GM18858 (cell line): Measurements from ENCODE around the gene MCU.
"Not testable (repeated sequence)": the region's sequence is repeated elsewhere in the genome, so short reads cannot be mapped to it uniquely, and the experiment has no call there.

Experiments used
- ATAC-seq: cut with Tn5 transposase; IDR thresholded peaks from one replicate; pipeline ENCODE4 v1.9.1; 2021; ENCODE audit not compliant: unreplicated experiment

The MCU gene

GRCh38 chr10:72729528-72729927, 37.6 kb downstream of the MCU start:
- peak; percentile 71 for ATAC-seq

- no peak for ATAC-seq
Observed at GRCh38 chr10:72730479-72730878, 38.5 kb downstream of the MCU start.

DNA sequence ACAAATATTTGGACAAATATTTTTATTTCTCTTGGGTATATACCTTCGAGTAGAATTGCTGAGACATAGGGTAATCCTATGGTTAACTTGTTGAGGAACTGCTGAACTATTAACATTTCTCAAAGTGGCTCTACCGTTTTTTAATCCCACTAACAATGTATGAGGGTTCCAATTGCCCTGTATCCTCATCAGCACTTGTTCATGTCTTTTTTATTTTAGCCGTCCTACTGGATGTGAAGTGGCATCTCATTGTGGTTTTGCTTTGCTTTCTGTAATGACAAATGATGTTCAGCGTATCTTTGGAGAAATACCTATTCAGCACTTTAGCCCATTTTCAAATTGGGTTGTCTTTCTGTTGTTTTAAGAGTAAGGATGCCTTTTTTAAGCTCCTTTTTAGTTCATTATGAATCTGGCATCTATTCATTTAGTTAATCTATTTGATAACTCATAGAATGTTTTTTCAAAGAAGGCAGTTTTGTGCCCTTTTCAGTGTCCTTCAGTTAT, 40.0 kb downstream of the MCU start:
- ATAC-seq: no peak

- no peak for ATAC-seq
Observed at GRCh38 chr10:72732521-72732920, 40.6 kb downstream of the MCU start.

GRCh38 chr10:72733989-72734388, 42.0 kb downstream of the MCU start:
- no peak for ATAC-seq

- no peak for ATAC-seq
Observed at GRCh38 chr10:72735288-72735936, 43.5 kb downstream of the MCU start.

GRCh38 chr10:72736176-72736827, 44.4 kb downstream of the MCU start:
- no peak for ATAC-seq

- no peak for ATAC-seq
Observed at GRCh38 chr10:72736828-72737220, 44.9 kb downstream of the MCU start.

DNA sequence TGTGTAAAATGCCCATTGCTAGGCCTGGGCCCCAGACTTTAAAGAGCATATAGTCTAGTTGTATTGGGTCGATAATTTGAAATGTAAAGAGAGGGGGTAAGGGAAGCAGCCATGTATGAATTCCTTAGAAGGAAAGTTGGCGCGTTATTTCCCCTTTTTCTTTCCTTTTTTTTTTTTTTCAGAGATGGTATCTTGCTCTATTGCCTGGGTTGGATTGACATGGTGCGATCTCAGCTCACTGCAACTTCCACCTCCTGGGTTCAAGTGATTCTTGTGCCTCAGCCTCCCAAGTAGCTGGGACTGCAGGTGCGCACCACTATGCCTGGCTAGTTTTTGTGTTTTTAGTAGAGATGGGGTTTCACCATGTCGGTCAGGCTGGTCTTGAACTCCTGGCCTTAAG, 45.4 kb downstream of the MCU start:
- ATAC-seq: not testable (repeated sequence)

DNA sequence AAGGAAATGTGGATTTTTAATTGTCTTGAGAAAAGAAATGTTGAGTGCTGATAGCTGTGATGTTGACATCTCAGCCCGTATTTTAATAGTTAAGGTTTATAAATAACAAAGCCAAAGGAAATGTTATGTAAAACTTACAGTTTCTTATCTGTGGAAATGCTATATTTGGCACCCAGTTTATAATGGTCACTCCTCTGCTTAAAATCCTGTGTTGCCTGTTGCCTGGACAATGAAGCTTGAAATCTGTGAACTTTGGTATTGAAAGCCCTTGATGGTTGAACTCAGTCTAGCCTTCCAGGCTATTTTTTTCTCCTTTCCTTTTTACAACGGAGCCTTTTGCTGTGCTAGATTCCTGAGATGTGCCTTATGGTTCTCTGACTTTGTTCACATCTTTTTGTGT, 46.5 kb downstream of the MCU start:
- no peak for ATAC-seq

- ATAC-seq: no peak
Observed at GRCh38 chr10:72740528-72740927, 48.6 kb downstream of the MCU start.

- no peak for ATAC-seq
Observed at GRCh38 chr10:72742092-72742491, 50.1 kb downstream of the MCU start.

DNA sequence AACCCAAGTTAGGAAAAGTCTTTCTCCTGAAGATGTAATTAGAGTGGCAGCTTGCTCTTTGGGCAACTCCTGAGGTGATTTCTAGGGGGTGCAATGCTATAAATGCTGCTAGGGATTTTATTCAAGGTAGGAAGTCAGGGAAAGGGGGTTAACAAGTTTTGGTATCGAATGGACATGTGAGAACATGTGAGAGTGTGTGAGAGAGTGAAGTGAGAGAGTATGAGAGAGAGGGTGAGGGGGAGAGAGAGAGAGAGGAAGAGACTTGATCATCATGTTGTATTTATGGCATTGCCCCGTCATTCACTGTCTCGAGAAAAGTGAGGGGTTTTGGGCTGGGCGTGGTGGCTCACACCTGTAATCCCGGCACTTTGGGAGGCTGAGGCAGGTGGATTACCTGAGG, 50.9 kb downstream of the MCU start:
- ATAC-seq: no peak

DNA sequence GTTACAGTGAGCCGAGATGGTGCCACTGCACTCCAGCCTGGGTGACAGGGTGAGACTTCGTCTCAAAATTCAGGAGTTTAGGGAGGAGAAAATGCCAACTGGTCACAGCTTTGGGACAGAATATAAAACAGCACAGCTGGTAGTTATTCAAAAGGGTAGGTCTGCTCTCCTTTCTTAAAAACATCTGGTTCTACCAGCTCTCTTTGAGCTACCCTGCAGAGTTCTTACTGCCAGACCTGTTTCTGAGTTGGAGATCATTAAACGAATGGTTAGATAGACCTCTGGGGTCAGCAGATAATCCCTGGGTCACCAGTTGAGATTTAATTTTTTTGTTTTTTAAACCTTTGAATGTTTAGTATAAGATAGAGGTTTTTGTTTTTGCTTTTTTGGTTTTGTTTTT, 52.6 kb downstream of the MCU start:
- ATAC-seq: no peak

DNA sequence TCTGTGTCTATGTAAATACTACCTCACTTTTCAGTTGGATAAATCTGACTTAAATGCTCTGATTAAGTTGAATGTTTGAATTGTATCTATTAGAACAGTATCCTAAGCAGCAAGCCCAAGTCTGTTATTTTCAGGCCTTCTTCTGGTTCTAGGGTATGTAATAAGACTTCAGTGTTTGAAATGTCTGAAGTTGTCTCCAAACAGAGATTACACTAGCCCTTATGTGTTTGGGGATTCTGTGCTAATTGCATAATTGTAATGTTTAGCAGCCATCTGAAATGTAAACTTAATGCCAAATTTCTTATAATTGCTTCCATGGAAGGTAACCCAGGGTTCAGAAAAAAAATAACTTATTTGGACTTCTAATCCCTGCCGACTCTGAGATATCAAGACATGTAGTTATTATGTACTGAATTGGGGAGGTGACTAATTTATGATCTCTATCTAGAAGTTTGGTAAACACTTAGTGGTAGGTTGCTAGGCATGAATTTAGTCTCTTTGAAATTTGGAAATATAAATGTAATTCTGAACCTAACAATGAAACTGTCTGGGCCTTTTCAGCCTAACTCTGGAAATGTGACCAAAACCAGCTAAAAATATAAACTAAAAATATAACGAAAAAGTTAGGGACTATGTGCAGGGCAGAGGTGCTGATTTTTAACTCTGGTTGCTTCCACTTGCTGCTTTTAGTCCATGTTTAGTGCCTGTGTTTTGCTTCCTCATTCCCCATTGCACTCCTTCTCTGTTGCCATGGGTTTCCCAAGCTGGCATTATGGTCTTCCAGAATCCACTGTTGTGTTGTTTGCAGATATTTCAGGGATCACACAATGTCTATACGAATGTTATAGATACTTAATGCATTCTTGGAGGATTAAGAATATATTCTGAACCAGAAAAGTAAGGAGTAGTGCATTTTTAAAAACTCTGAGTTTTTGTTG, 54.8 kb downstream of the MCU start:
- ATAC-seq: no peak

- no peak for ATAC-seq
Observed at GRCh38 chr10:72747521-72747920, 55.6 kb downstream of the MCU start.

GRCh38 chr10:72753760-72754231, 61.9 kb downstream of the MCU start:
- no peak for ATAC-seq

DNA sequence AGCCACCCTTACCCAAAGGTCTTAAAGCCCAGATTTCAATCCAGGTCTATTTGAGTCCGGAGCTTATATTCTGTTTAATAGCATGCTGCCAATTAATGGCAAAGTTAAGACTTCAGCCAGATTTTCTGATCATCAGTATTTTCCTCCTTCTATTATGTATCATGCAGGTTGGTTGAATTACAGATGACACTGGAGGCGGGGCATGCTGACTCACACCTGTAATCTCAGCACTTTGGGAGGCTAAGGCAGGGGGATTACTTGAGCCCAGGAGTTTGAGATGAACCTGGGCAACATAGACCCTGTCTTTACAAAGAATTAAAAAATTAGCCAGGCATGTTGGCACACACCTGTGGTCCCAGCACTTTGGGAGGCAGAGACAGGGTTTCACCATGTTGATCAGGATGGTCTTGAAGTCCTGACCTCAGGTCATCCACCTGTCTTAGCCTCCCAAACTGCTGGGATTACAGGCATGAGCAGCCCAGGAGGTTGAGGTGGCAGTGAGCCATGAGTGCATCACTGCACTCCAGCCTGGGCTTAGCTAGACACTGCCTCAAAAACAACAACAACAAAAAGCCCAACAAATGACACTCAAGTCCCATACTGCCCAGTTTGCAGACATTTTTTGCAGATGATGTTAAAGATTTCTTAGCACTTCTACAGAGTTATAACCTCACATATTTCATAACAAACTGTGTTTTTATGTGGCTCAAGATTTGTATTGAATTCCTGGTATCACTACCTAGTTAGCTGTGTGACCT, 62.5 kb downstream of the MCU start:
- ATAC-seq: no peak

DNA sequence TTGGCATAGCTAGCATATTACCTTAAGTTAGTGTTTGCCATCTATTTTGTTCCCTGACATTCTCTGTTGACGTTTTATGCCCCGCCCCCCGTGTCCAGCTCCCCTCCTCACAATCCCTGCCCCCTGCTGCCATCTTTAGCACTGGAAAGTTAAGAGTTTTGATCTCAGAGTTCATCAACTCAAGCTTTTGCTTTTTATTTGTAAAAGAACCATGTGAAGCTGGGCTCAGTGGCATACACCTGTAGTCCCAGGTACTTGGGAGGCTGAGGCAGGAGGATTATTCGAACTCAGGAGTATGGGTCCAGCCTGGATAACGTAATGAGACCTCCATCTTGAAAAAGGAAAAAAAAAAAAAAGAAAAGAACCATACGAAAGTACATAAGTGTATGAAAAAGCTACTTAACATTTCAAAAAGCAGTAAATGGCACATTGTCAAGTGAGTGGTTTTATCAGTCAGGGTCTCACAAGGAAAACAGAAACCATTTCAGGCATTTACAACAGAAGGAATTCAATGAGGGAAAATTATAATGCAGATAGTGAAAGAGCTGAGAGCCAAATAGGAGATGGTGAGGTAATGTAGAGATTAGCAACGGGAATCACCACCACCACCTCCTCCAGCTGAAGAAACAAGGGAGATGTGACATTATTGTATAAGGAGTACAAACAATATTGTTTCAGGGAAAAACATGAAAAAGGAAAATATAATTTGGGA, 64.9 kb downstream of the MCU start:
- ATAC-seq: no peak

- no peak for ATAC-seq
Observed at GRCh38 chr10:72757732-72758131, 65.8 kb downstream of the MCU start.
